Calu3 (cell line): ENCODE data around the gene SPTBN1. TPM values are rescaled to one million over a fixed set of nuclear protein-coding genes. Genes with fewer than 3 reads are reported as not detected.

Experiments used
- BruUV-seq: library from RNA; stranded (reverse); fragments of 400-500 nt; replicated peaks from 2 replicates; lab custom pipeline; 2021; lab: Mats Ljungman, UMichigan
- CTCF ChIA-PET: fragments of 300-600 bp; sonication (Branson Sonifier 250); formaldehyde crosslinking; loops from one replicate; lab custom pipeline; 2022; ENCODE audit warnings: antibody characterized with exemption; lab: Charles Lee
- DNase-seq: peaks from one replicate; pipeline ENCODE4 v3.0.0; 2022
- H3K27ac Mint-ChIP-seq: one replicate; pipeline ENCODE4 v1.8.0; 2022; ENCODE audit warnings: mixed read lengths; ENCODE audit not compliant: unreplicated experiment
- H3K27me3 Mint-ChIP-seq: one replicate; pipeline ENCODE4 v1.8.0; 2022; ENCODE audit warnings: mixed read lengths; ENCODE audit not compliant: unreplicated experiment
- H3K36me3 Mint-ChIP-seq: one replicate; pipeline ENCODE4 v1.8.0; 2022; ENCODE audit warnings: mild to moderate bottlenecking, moderate library complexity, mixed read lengths; ENCODE audit not compliant: insufficient read depth, unreplicated experiment
- H3K4me1 Mint-ChIP-seq: one replicate; pipeline ENCODE4 v1.8.0; 2022; ENCODE audit warnings: mild to moderate bottlenecking, low read depth, mixed read lengths; ENCODE audit not compliant: unreplicated experiment
- H3K4me3 Mint-ChIP-seq: one replicate; pipeline ENCODE4 v1.8.0; 2022; ENCODE audit warnings: mild to moderate bottlenecking, low read depth, moderate library complexity, mixed read lengths; ENCODE audit not compliant: unreplicated experiment
- H3K9me3 Mint-ChIP-seq: one replicate; pipeline ENCODE4 v1.8.0; 2022; ENCODE audit warnings: low read depth, mixed read lengths; ENCODE audit not compliant: unreplicated experiment
- intact Hi-C: fragments of 100-400 bp; cut with micrococcal nuclease; formaldehyde crosslinking; loops from one replicate; pipeline ENCODE4 v1.10.0; 2022; ENCODE audit not compliant: unreplicated experiment
- total RNA-seq: library from RNA; stranded (reverse); gene quantifications from 2 replicates; pipeline ENCODE4 v1.2.3, GENCODE V29; 2022
- TF ChIP-seq, protein P1 (sequence below): fragments of 200-600 bp; IDR thresholded peaks from one replicate; pipeline ENCODE4 v1.8.0; 2022; ENCODE audit warnings: antibody characterized with exemption; ENCODE audit not compliant: unreplicated experiment

The SPTBN1 gene
- total RNA-seq, 1 experiment from 2014 or later: 611 TPM

DNA sequence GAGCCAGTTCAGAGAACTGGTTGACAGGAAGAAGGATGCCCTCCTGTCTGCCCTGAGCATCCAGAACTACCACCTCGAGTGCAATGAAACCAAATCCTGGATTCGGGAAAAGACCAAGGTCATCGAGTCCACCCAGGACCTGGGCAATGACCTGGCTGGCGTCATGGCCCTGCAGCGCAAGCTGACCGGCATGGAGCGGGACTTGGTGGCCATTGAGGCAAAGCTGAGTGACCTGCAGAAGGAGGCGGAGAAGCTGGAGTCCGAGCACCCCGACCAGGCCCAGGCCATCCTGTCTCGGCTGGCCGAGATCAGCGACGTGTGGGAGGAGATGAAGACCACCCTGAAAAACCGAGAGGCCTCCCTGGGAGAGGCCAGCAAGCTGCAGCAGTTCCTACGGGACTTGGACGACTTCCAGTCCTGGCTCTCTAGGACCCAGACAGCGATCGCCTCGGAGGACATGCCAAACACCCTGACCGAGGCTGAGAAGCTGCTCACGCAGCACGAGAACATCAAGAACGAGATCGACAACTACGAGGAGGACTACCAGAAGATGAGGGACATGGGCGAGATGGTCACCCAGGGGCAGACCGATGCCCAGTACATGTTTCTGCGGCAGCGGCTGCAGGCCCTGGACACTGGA, 174.9 kb downstream of the SPTBN1 start:
- peak overlapping the region; percentile 87 for H3K27ac Mint-ChIP-seq
- H3K36me3 Mint-ChIP-seq: peaks cover 92% of the 10 kb centered on the region
- CTCF ChIA-PET: interaction anchor here (1.0 kb wide), 2 partner anchors 74 to 108 kb away, joined by 3 to 4 read pairs; no protein-coding TSS in a partner anchor
- TF ChIP-seq, protein P1, sequence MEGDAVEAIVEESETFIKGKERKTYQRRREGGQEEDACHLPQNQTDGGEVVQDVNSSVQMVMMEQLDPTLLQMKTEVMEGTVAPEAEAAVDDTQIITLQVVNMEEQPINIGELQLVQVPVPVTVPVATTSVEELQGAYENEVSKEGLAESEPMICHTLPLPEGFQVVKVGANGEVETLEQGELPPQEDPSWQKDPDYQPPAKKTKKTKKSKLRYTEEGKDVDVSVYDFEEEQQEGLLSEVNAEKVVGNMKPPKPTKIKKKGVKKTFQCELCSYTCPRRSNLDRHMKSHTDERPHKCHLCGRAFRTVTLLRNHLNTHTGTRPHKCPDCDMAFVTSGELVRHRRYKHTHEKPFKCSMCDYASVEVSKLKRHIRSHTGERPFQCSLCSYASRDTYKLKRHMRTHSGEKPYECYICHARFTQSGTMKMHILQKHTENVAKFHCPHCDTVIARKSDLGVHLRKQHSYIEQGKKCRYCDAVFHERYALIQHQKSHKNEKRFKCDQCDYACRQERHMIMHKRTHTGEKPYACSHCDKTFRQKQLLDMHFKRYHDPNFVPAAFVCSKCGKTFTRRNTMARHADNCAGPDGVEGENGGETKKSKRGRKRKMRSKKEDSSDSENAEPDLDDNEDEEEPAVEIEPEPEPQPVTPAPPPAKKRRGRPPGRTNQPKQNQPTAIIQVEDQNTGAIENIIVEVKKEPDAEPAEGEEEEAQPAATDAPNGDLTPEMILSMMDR: no peak
- peak overlapping the region; percentile 27 for H3K4me3 Mint-ChIP-seq
- intact Hi-C loops: loop anchor here (5.0 kb wide), 3 partner anchors 59 to 109 kb away; no protein-coding TSS in a partner anchor
- H3K9me3 Mint-ChIP-seq: no peaks in the 10 kb centered on the region
- DNase-seq: no peak
- no peaks in the 10 kb centered on the region for H3K27me3 Mint-ChIP-seq
- BruUV-seq: TSS peak; percentile 55
- peaks cover 81% of the 10 kb centered on the region for H3K4me1 Mint-ChIP-seq

DNA sequence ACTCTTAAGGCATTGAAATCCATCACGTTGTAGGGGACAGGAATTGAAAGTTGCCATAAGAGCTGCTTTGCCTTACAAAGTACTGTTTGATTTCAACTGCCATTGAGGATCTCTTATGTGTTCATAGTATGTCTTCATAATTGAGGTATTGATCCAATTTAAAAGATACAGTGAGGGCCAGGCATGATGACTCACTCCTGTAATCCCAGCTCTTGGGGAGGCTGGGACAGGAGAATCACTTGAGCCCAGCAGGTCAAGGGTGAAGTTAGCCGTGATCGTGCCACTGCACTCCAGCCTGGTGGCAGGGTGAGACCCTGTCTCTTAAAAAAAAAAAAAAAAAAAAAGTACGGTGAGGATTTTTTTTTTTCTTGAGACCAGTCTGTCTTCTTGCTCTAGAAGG, 175.6 kb downstream of the SPTBN1 start:
- peak overlapping the region; percentile 12 for H3K4me3 Mint-ChIP-seq
- intact Hi-C loops: loop anchor here (5.0 kb wide), 3 partner anchors 59 to 109 kb away; no protein-coding TSS in a partner anchor
- no peaks in the 10 kb centered on the region for H3K9me3 Mint-ChIP-seq
- BruUV-seq: no TSS peak
- CTCF ChIA-PET: interaction anchor here (0.7 to 1.0 kb wide), 4 partner anchors 60 to 491 kb away, joined by 4 to 6 read pairs (median 6); no protein-coding TSS in a partner anchor
- peak overlapping the region; percentile 87 for H3K27ac Mint-ChIP-seq
- no peaks in the 10 kb centered on the region for H3K27me3 Mint-ChIP-seq
- DNase-seq: peak; percentile 27
- peaks cover 79% of the 10 kb centered on the region for H3K4me1 Mint-ChIP-seq
- TF ChIP-seq, protein P1: no peak
- peaks cover 91% of the 10 kb centered on the region for H3K36me3 Mint-ChIP-seq

DNA sequence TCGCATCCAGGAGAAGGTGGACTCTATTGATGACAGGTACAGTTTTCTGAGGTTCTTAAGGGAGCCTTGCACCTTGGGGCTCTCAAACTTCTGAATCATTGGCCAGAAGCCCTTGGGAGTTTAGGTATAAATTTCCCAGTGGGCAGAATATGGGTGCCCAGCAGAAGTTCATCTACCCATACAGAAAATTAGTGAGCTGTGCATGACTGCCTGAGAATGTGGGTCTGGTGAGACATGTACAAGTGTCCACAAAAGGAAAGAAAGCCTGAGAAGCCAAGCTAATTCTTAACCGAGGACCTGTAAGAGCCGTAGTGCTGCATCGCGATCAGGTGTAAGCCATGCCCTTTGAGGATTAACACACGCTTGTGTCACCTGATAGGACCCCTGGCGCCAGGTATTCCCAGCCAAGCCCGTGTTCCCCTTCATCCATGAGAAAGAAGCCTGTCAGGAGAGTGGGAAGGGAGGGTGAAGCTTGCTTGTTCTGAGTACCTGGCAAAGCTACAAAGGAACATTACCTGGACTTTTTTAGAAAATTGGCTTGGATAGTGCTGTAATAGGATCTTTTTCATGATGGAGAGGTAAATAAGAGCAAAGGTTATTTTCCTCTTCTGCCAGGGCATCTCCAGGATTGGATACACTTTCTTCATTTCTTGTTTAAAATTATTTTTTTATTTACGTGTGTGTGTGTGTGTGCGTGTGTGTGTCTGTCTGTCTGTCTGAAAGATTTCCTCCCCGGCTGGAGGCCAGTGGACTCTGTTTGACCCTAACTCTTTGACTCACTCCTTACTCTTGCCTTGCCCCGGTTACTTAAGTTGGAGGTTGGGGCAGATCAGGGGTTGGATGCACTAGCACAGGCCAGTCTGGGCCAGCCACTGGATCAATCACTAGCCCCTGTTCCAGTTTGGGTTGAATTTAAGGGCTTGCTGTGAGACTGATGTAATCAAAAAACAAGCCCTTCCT, 176.9 kb downstream of the SPTBN1 start:
- CTCF ChIA-PET: interaction anchor here (0.6 kb wide), 1 partner anchor 71 kb away, joined by 3 read pairs; no protein-coding TSS in a partner anchor
- peaks cover 80% of the 10 kb centered on the region for H3K4me1 Mint-ChIP-seq
- peaks cover 89% of the 10 kb centered on the region for H3K36me3 Mint-ChIP-seq
- peak overlapping the region; percentile 17 for H3K4me3 Mint-ChIP-seq
- TF ChIP-seq, protein P1: no peak
- BruUV-seq: no TSS peak
- no peaks in the 10 kb centered on the region for H3K27me3 Mint-ChIP-seq
- peak; percentile 65 for DNase-seq
- no peaks in the 10 kb centered on the region for H3K9me3 Mint-ChIP-seq
- intact Hi-C loops: loop anchor here (5.0 kb wide), 3 partner anchors 61 to 111 kb away; no protein-coding TSS in a partner anchor
- H3K27ac Mint-ChIP-seq: peak overlapping the region; percentile 87

DNA sequence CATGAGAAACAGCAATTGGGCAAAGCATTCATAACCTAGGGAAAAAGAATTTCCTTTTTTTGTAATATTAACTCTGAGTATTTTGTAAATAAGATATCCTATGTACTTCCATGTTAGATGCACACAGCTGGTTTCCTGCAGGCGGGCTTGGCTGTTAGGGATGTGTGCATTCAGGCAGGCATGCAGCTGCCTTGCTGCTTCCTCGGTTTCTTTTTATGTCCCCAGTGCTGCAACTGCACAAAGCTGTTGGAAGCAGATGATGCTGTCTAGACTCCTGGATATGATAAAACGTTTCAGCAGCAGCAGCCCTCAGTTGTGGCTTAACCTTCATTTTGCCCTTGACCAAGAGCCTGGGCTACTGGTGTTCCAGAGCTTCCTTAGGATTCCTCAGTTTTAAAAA, 177.9 kb downstream of the SPTBN1 start:
- BruUV-seq: TSS peak; percentile 28
- Mint-ChIP-seq H3K27ac (peak overlapping the region; percentile 83), H3K4me1 (peaks cover 78% of the 10 kb centered on the region), H3K9me3 (no peaks in the 10 kb centered on the region), H3K36me3 (peaks cover 89% of the 10 kb centered on the region), H3K4me3 (peak overlapping the region; percentile 34), H3K27me3 (no peaks in the 10 kb centered on the region)
- CTCF ChIA-PET: no interaction called here
- intact Hi-C loops: loop anchor here (5.0 kb wide), 3 partner anchors 62 to 112 kb away; no protein-coding TSS in a partner anchor
- TF ChIP-seq, protein P1: no peak
- no peak for DNase-seq
